HepG2 (cell line): Measurements from ENCODE around the gene RAB42.

Source experiments
- BHLHE40 ChIP-seq: IDR thresholded peaks from 2 replicates; pipeline ENCODE4 v1.6.1; 2011; ENCODE audit warnings: low read length, improper control_type of control experiment
- EP300 ChIP-seq, 3 experiments: sonication (generic) in 1 of 3; formaldehyde crosslinking in 1 of 3; IDR thresholded peaks; 2 replicates each; pipeline versions ENCODE4 v1.5.1 to v1.6.1; 2011 to 2020; ENCODE audit warnings: low read depth in 2 of 3, low read length in 2 of 3, borderline replicate concordance in 1 of 3, improper control_type of control experiment in 1 of 3, mild to moderate bottlenecking in 1 of 3, missing genetic modification reagents in 1 of 3, moderate library complexity in 1 of 3
- LCORL ChIP-seq, 2 experiments: fragments of 450-650 bp in 1 of 2; sonication (generic) in 1 of 2; formaldehyde crosslinking in 1 of 2; IDR thresholded peaks; 2 replicates each; pipeline versions ENCODE4 v1.5.0 to v1.6.1; 2017 to 2020; ENCODE audit warnings: antibody characterized with exemption in 1 of 2, missing genetic modification reagents in 1 of 2
- POLR2A ChIP-seq, 2 experiments: IDR thresholded peaks; 2 replicates each; pipeline ENCODE4 v1.6.1; 2011; ENCODE audit warnings: low read depth in 2 of 2, low read length in 2 of 2, mild to moderate bottlenecking in 1 of 2, moderate library complexity in 1 of 2; ENCODE audit not compliant: insufficient read depth in 1 of 2
- RAD21 ChIP-seq: fragments of 450-650 bp; formaldehyde crosslinking; IDR thresholded peaks from 2 replicates; pipeline ENCODE4 v1.5.0; 2020; ENCODE audit warnings: mild to moderate bottlenecking
- YY1 ChIP-seq: IDR thresholded peaks from 2 replicates; pipeline ENCODE4 v1.6.1; 2011; ENCODE audit warnings: low read length, low read depth, moderate library complexity, mild to moderate bottlenecking; ENCODE audit not compliant: insufficient read depth, insufficient replicate concordance
- TF ChIP-seq, protein P1 (sequence below), 2 experiments: fragments of 450-650 bp in 1 of 2; sonication (generic) in 1 of 2; formaldehyde crosslinking; IDR thresholded peaks; 2 replicates each; pipeline versions ENCODE4 v1.5.0 to v1.8.0; 2020 to 2022; ENCODE audit warnings: mild to moderate bottlenecking in 1 of 2, missing genetic modification reagents in 1 of 2
- TF ChIP-seq, protein P2 (sequence below): sonication (generic); formaldehyde crosslinking; IDR thresholded peaks from 2 replicates; pipeline ENCODE4 v1.8.1; 2023; ENCODE audit warnings: mild to moderate bottlenecking, missing genetic modification reagents
- TF ChIP-seq, protein P3 (sequence below): sonication (generic); formaldehyde crosslinking; IDR thresholded peaks from 2 replicates; pipeline ENCODE4 v1.5.0; 2020; ENCODE audit warnings: mild to moderate bottlenecking, missing genetic modification reagents, moderate library complexity
- TF ChIP-seq, protein P4 (sequence below), 2 experiments: sonication (generic) in 1 of 2; formaldehyde crosslinking in 1 of 2; IDR thresholded peaks; 2 replicates each; pipeline versions ENCODE4 v1.4.0 to v1.6.1; 2018 to 2020; ENCODE audit warnings: missing genetic modification reagents in 2 of 2, borderline replicate concordance in 1 of 2, low read depth in 1 of 2, mild to moderate bottlenecking in 1 of 2, missing biosample characterization in 1 of 2

DNA sequence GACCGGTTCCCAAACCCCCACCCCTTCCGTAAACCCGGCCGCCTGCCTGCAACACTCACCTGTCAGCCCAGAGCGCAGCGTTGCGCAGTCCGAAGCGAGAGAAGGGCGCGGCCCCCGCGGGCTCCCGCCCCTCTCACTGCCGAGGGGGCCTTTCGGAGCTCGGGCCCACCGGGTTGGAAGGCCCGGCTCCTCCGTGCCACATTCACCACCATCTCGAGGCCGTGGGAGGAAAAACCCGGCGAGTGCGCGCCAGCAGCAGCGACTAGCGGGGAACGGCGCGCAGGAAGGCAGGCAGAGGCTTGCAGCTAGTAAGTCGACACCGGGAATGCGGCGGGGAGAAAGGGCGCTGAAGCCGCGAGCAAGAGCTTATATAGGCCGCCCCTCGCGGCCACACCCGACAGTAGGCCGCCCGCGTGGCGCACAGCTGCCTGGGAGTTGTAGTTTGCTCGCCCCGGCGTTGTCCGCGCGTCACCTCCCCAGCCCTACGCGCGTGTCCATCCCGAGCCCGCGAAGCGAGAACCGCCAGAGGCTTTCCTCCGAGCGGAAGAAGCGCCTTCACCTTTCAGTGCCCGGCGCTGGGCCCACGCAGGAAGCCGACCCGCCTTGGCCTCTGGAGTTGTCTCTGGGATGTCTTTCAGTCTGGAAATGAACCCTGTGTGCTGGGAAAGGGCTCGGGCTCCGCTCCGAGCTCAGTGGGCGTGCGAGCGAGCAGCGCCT lies 10.4 kb upstream of the RAB42 start:
- TF ChIP-seq, protein P1, sequence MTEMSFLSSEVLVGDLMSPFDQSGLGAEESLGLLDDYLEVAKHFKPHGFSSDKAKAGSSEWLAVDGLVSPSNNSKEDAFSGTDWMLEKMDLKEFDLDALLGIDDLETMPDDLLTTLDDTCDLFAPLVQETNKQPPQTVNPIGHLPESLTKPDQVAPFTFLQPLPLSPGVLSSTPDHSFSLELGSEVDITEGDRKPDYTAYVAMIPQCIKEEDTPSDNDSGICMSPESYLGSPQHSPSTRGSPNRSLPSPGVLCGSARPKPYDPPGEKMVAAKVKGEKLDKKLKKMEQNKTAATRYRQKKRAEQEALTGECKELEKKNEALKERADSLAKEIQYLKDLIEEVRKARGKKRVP (CRISPR knock-in tag; IDR thresholded peaks at IDR 0.05) = 0 out of 4 replicates have a peak, but pooled peaks of 1 of the 2 experiments have one; percentile 73
- TF ChIP-seq, protein P2, sequence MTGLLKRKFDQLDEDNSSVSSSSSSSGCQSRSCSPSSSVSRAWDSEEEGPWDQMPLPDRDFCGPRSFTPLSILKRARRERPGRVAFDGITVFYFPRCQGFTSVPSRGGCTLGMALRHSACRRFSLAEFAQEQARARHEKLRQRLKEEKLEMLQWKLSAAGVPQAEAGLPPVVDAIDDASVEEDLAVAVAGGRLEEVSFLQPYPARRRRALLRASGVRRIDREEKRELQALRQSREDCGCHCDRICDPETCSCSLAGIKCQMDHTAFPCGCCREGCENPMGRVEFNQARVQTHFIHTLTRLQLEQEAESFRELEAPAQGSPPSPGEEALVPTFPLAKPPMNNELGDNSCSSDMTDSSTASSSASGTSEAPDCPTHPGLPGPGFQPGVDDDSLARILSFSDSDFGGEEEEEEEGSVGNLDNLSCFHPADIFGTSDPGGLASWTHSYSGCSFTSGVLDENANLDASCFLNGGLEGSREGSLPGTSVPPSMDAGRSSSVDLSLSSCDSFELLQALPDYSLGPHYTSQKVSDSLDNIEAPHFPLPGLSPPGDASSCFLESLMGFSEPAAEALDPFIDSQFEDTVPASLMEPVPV (CRISPR knock-in tag) = peak; percentile 93
- TF ChIP-seq, protein P3, sequence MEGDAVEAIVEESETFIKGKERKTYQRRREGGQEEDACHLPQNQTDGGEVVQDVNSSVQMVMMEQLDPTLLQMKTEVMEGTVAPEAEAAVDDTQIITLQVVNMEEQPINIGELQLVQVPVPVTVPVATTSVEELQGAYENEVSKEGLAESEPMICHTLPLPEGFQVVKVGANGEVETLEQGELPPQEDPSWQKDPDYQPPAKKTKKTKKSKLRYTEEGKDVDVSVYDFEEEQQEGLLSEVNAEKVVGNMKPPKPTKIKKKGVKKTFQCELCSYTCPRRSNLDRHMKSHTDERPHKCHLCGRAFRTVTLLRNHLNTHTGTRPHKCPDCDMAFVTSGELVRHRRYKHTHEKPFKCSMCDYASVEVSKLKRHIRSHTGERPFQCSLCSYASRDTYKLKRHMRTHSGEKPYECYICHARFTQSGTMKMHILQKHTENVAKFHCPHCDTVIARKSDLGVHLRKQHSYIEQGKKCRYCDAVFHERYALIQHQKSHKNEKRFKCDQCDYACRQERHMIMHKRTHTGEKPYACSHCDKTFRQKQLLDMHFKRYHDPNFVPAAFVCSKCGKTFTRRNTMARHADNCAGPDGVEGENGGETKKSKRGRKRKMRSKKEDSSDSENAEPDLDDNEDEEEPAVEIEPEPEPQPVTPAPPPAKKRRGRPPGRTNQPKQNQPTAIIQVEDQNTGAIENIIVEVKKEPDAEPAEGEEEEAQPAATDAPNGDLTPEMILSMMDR (CRISPR knock-in tag) = peak; percentile 23
- TF ChIP-seq LCORL (IDR thresholded peaks at IDR 0.05) = no peak
- peak; percentile 29; the same call in 1 of the 2 replicates for TF ChIP-seq LCORL (CRISPR knock-in tag; IDR thresholded peaks at IDR 0.05)
- peak; percentile 100 for TF ChIP-seq POLR2A (IDR thresholded peaks at IDR 0.05; ENCODE audit: insufficient read depth in 1 of 2, low read depth in 2 of 2, low read length in 2 of 2)
- TF ChIP-seq BHLHE40 = no peak; the same call in 1 of the 2 replicates
- no peak for TF ChIP-seq EP300 (IDR thresholded peaks at IDR 0.05; ENCODE audit: low read depth in 2 of 2, low read length in 2 of 2)
- no peak for TF ChIP-seq EP300 (CRISPR knock-in tag; IDR thresholded peaks at IDR 0.05; ENCODE audit: borderline replicate concordance)
- peak; percentile 85 for TF ChIP-seq YY1
- TF ChIP-seq, protein P4, sequence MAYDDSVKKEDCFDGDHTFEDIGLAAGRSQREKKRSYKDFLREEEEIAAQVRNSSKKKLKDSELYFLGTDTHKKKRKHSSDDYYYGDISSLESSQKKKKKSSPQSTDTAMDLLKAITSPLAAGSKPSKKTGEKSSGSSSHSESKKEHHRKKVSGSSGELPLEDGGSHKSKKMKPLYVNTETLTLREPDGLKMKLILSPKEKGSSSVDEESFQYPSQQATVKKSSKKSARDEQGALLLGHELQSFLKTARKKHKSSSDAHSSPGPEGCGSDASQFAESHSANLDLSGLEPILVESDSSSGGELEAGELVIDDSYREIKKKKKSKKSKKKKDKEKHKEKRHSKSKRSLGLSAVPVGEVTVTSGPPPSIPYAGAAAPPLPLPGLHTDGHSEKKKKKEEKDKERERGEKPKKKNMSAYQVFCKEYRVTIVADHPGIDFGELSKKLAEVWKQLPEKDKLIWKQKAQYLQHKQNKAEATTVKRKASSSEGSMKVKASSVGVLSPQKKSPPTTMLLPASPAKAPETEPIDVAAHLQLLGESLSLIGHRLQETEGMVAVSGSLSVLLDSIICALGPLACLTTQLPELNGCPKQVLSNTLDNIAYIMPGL (CRISPR knock-in tag; IDR thresholded peaks at IDR 0.05; ENCODE audit: borderline replicate concordance in 1 of 2, low read depth in 1 of 2) = peak; percentile 53 to 70; a peak in 3 of 4 replicates
- peak; percentile 62 for TF ChIP-seq RAD21
